Measurements from ENCODE around the gene FAM174A.

Gene FAM174A

GRCh38 chr5:100535060-100536005 is at the start of gene FAM174A:
TSS of gene FAM174A (plus strand) at chr5:100535374. CDS start at chr5:100535531, 157 bp downstream.
- peak; percentile 93 for DNase-seq

GRCh38 chr5:100493996-100494395 is 41.2 kb upstream of the FAM174A start:
- DNase-seq, result no peak

- no peak for DNase-seq
Observed at GRCh38 chr5:100496296-100496695, 38.9 kb upstream of the FAM174A start.

- no peak for DNase-seq
Observed at GRCh38 chr5:100502684-100503083, 32.5 kb upstream of the FAM174A start.

GRCh38 chr5:100505984-100506670 is 29.0 kb upstream of the FAM174A start:
- no peak for DNase-seq

- no peak for DNase-seq
Observed at GRCh38 chr5:100516285-100516684, 18.9 kb upstream of the FAM174A start.

- DNase-seq, result no peak
Observed at GRCh38 chr5:100517301-100517974, 17.7 kb upstream of the FAM174A start.

- no peak for DNase-seq
Observed at GRCh38 chr5:100518377-100518776, 16.8 kb upstream of the FAM174A start.

GRCh38 chr5:100519075-100519474 is 16.1 kb upstream of the FAM174A start:
- no peak for DNase-seq

GRCh38 chr5:100520348-100520747 is 14.8 kb upstream of the FAM174A start:
- no peak for DNase-seq

- no peak for DNase-seq
Observed at GRCh38 chr5:100537946-100538345, 2.8 kb downstream of the FAM174A start.

- no peak for DNase-seq
Observed at GRCh38 chr5:100539519-100539918, 4.3 kb downstream of the FAM174A start.

- DNase-seq, result no peak
Observed at GRCh38 chr5:100542086-100542485, 6.9 kb downstream of the FAM174A start.

- no peak for DNase-seq
Observed at GRCh38 chr5:100546001-100546400, 10.8 kb downstream of the FAM174A start.

- DNase-seq, result no peak
Observed at GRCh38 chr5:100550531-100551051, 15.4 kb downstream of the FAM174A start.

GRCh38 chr5:100551183-100551582 is 16.0 kb downstream of the FAM174A start:
- DNase-seq, result no peak

- DNase-seq, result no peak
Observed at GRCh38 chr5:100553209-100553608, 18.0 kb downstream of the FAM174A start.

GRCh38 chr5:100560860-100561259 is 25.7 kb downstream of the FAM174A start:
- DNase-seq, result no peak

- DNase-seq, result no peak
Observed at GRCh38 chr5:100562821-100563220, 27.6 kb downstream of the FAM174A start.

- no peak for DNase-seq
Observed at GRCh38 chr5:100566382-100567141, 31.4 kb downstream of the FAM174A start.

- no peak for DNase-seq
Observed at GRCh38 chr5:100574716-100575115, 39.5 kb downstream of the FAM174A start.

GRCh38 chr5:100575815-100576214 is 40.6 kb downstream of the FAM174A start:
- no peak for DNase-seq
